GM18526 (cell line): ENCODE data around the gene AGO3.

Experiments
- POLR2A ChIP-seq: IDR thresholded peaks from 3 replicates; pipeline ENCODE4 v1.6.1; 2011; ENCODE audit not compliant: insufficient read length; ENCODE audit errors: extremely low read depth

Gene AGO3

DNA sequence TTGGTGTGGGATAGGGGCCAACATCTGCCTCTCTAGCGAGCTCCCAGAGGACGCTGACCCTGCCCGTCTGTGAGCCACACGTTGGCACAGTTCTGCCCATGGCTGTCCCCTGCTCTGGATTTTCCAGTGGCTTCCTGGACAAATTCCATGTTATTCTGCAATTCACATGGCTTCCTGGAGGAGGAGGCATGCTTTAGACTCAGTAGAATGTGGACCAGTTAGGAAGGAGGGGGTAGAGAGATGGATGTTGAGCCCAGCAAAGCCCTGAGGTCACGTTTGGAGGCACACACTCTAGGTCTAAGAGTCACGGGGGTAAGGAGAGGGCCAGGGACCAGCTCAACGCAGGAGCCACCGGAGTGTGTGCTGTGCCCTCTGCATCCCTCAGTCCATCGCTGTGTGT is 181.9 kb downstream of the AGO3 start:
- TF ChIP-seq POLR2A = no peak

DNA sequence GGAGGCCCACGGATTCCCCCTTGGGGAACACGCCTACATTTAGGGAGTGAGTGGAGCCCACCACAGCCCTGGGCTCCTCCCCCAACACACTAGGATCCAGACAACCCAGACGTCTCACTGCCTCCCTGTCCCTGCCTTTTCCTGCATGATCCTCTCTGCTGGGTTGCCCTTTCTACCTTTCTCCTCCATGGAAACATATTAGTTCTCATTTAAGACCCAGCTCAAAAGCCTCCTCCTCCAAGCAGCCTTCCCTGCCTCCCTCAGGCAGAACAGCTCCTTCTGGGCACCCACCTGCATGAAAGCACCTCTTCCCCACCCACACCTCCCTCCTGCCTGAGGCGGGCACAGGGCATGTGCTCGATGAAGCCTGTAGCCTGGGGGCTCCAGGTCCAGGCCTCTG is 183.5 kb downstream of the AGO3 start:
- TF ChIP-seq POLR2A = no peak

DNA sequence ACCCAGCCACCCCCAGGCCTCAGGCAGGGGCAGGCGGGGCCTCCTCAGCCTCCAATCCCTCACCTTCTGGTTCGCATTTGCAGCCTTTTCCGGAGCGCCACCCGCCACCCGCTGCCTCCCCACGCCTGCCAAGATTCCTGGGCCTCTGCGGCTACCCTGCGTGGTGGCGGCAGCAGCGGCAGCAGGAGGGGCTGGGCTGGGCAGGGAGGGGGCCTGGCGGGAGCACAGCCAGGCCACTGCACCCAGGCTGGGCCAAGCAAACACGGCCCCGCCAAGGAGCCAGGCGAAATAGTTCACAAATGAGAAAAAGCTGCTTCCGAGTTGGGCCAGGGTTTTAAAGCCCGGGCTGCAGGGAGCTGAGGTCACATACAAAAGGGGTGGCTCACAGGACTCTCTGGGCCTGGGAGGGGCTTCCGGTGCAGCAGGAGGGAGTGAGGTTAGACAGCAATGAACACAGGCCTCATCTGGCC is 184.3 kb downstream of the AGO3 start:
- TF ChIP-seq POLR2A = no peak

- TF ChIP-seq POLR2A = no peak
Measured at GRCh38 chr1:36115931-36116330, 185.0 kb downstream of the AGO3 start.

- no peak for TF ChIP-seq POLR2A
Measured at GRCh38 chr1:36116901-36117300, 186.0 kb downstream of the AGO3 start.

GRCh38 chr1:36118447-36119204 is 187.7 kb downstream of the AGO3 start:
- no peak for TF ChIP-seq POLR2A

DNA sequence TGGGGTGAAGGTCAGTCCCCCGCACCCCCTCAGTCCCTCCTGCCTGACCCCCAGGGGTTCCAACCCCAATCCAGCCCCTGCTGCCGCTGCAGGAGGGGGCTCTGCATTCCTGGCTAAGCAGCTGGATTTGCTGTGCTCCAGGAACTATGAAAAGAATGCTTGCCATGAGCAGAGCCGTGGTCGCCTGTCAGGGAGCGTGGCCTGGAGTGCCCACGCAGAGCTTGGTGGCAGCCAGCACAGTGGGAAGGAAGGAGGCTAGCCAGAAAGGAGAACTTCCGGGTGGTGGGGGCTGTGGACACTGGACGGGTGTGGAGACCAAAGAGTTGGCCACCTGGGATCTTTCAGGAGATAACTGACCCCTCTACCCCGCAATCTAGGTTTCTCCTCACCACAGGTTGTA is 188.6 kb downstream of the AGO3 start:
- no peak for TF ChIP-seq POLR2A
